Suprapubic skin (tissue), 4 donors: ENCODE results near the gene ANXA3. TPM values are rescaled to one million over a fixed set of nuclear protein-coding genes. Genes with fewer than 3 reads are reported as not detected.

ENCODE experiments used
- DNase-seq, 2 donors: peaks; one replicate each; pipeline ENCODE4 v3.0.0-alpha.2; 2019; ENCODE audit warnings: low spot score in 2 of 2
- H3K27ac ChIP-seq: fragments of 200-600 bp; sonication (generic); one replicate; pipeline ENCODE4 v1.5.1; 2019
- H3K27me3 ChIP-seq: fragments of 200-600 bp; sonication (generic); one replicate; pipeline ENCODE4 v1.5.1; 2019
- H3K36me3 ChIP-seq: fragments of 200-600 bp; sonication (generic); one replicate; pipeline ENCODE4 v1.5.1; 2019
- H3K4me1 ChIP-seq: fragments of 200-600 bp; sonication (generic); one replicate; pipeline ENCODE4 v1.5.1; 2019
- H3K4me3 ChIP-seq: fragments of 200-600 bp; sonication (generic); one replicate; pipeline ENCODE4 v1.5.1; 2019; ENCODE audit warnings: mild to moderate bottlenecking
- H3K9me3 ChIP-seq: fragments of 200-600 bp; sonication (generic); one replicate; pipeline ENCODE4 v1.5.1; 2019
- EP300 ChIP-seq: sonication (generic); formaldehyde crosslinking; IDR thresholded peaks from one replicate; pipeline ENCODE4 v1.6.1; 2017; ENCODE audit warnings: antibody characterized with exemption
- POLR2A ChIP-seq, 2 donors: fragments of 450-650 bp; IDR thresholded peaks; one replicate each; pipeline ENCODE4 v1.6.1; 2017; ENCODE audit warnings: antibody characterized with exemption in 2 of 2, mild to moderate bottlenecking in 2 of 2, moderate library complexity in 2 of 2
- POLR2AphosphoS5 ChIP-seq, 3 donors: sonication (generic); formaldehyde crosslinking; IDR thresholded peaks; one replicate each; pipeline ENCODE4 v1.6.1; 2017; ENCODE audit warnings: antibody characterized with exemption in 3 of 3
- WGBS: methylation state at CpG from one replicate; pipeline ENCODE4 v1.1.5; 2018; 5-methylcytosine and 5-hydroxymethylcytosine counted together
- total RNA-seq, 4 donors: library from RNA; depleted of rRNA; stranded (reverse); fragments of >200 nt; gene quantifications; one replicate each; pipeline ENCODE4 v1.1.0, GENCODE V29; 2016
- TF ChIP-seq, protein P1 (sequence below), 2 donors: fragments of 200-600 bp in 1 of 2; fragments of 450-650 bp in 1 of 2; sonication (generic) in 1 of 2; IDR thresholded peaks; one replicate each; pipeline ENCODE4 v1.5.1; 2016 to 2019; ENCODE audit warnings: antibody characterized with exemption in 2 of 2, mild to moderate bottlenecking in 1 of 2, moderate library complexity in 1 of 2

Gene ANXA3
- total RNA-seq, 4 donors from 2014 or later, result 13.8 to 36.7 (median 19.8) TPM

DNA sequence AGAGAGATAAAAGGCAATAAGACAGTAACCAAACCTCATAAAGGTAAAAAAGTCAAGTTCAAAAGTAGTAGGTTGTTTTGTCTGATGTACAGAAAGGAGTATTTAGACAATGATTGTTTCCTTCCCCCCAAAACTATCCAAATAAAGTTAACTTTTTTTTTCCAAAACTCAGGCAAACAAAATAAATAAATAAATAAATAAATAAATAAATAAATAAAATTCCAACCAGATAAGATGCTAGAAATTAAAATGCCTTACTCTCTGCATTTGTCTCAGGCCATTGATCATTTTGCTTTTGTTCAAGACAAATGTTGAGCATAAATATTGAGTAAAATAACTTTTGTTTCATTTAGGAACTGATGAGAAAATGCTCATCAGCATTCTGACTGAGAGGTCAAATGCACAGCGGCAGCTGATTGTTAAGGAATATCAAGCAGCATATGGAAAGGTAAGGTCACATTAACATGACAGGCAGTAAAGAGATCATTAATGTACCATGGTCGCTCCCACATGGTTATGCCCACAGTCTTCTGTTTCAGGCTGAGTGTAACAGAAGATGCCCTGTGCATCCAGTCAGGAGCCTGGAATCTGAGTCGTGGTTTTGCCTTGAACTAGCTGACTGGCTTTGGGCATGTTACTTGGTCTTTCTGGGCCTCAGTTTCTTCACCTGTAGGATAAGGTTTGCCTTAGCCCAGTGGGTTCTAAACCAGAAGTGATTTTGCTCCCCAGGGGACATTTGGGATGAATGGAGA lies 27.3 kb downstream of the ANXA3 start:
- Histone ChIP-seq H3K27me3 (no peaks in the 10 kb centered on the region), H3K4me1 (no peaks in the 10 kb centered on the region), H3K4me3 (no peak overlapping the region), H3K27ac (no peak overlapping the region), H3K36me3 (no peaks in the 10 kb centered on the region), H3K9me3 (no peaks in the 10 kb centered on the region)
- WGBS, result 97% methylated on average over 3 of the region's 3 CpGs
- DNase-seq, result no peak
- TF ChIP-seq POLR2A (IDR thresholded peaks at IDR 0.05) (no peak), EP300 (no peak)

DNA sequence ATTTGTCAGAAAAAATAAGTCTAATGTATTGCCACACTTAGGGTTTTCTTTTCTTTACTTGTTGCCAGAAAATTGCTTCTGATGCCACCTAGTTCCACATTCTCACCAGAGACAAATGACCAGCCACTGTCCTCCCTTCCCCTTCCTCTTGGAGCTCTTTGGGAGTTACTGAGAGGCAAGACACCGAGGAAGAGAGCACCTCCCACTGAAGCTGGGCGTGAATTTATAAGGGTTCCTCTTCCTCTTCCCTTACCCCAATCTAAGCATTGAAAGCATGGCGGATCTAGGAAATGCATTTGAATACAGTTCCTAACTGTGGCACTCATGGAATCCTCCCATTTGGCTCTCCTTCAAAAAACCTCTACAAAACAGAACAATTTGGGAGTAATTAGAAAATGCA lies 30.0 kb downstream of the ANXA3 start:
- no peaks in the 10 kb centered on the region for H3K27me3 ChIP-seq
- no peaks in the 10 kb centered on the region for H3K9me3 ChIP-seq
- no peak for DNase-seq
- H3K4me3 ChIP-seq, result no peak overlapping the region
- no peaks in the 10 kb centered on the region for H3K36me3 ChIP-seq
- no peak overlapping the region for H3K27ac ChIP-seq
- H3K4me1 ChIP-seq, result no peaks in the 10 kb centered on the region
- 80% methylated on average over 3 of the region's 3 CpGs for WGBS
- TF ChIP-seq POLR2A (IDR thresholded peaks at IDR 0.05) (no peak), POLR2AphosphoS5 (IDR thresholded peaks at IDR 0.05) (no peak), EP300 (no peak)
- TF ChIP-seq, protein P1, sequence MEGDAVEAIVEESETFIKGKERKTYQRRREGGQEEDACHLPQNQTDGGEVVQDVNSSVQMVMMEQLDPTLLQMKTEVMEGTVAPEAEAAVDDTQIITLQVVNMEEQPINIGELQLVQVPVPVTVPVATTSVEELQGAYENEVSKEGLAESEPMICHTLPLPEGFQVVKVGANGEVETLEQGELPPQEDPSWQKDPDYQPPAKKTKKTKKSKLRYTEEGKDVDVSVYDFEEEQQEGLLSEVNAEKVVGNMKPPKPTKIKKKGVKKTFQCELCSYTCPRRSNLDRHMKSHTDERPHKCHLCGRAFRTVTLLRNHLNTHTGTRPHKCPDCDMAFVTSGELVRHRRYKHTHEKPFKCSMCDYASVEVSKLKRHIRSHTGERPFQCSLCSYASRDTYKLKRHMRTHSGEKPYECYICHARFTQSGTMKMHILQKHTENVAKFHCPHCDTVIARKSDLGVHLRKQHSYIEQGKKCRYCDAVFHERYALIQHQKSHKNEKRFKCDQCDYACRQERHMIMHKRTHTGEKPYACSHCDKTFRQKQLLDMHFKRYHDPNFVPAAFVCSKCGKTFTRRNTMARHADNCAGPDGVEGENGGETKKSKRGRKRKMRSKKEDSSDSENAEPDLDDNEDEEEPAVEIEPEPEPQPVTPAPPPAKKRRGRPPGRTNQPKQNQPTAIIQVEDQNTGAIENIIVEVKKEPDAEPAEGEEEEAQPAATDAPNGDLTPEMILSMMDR (IDR thresholded peaks at IDR 0.05), result no peak

DNA sequence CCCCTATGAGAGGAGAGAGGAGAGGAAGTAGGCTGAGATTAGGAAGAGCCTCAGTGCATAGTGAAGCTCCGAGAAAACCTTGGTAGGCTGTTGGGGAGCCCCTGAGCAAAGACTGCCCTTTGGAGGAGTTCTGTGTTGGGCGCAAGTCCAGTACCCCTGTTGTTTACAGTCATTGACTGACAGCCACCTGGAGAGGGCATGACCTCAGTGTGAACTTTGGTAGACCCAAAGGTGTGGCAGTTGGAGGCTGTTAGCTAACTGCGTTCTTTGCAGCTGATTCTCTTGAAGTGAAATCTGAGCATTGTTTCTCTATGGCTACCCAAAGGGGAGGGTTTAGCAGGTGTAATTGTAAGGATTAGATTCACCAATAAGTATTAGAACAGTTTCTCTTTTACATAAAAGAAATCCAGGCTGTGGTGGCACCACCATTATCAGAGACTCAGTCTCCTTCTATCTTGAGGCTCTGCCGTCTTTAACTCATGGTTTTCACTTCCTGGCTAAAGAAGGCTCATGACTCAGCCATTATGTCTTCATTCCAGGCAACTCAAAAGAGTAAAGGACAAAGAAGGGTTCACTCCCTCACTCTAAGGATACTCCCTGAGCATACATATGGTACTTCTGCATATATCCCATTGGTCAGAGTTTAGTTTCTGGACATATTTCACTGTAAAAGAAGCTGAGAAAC lies 33.4 kb downstream of the ANXA3 start:
- Histone ChIP-seq H3K9me3 (no peaks in the 10 kb centered on the region), H3K27me3 (no peaks in the 10 kb centered on the region), H3K36me3 (no peaks in the 10 kb centered on the region), H3K4me1 (no peaks in the 10 kb centered on the region), H3K4me3 (no peak overlapping the region), H3K27ac (no peak overlapping the region)
- whole genome bisulfite sequencing, result 89% methylated on average over 4 of the region's 4 CpGs
- TF ChIP-seq POLR2A (IDR thresholded peaks at IDR 0.05) (no peak), EP300 (no peak), POLR2AphosphoS5 (IDR thresholded peaks at IDR 0.05) (no peak)
- TF ChIP-seq, protein P1 (IDR thresholded peaks at IDR 0.05), result no peak
- DNase-seq, result no peak

DNA sequence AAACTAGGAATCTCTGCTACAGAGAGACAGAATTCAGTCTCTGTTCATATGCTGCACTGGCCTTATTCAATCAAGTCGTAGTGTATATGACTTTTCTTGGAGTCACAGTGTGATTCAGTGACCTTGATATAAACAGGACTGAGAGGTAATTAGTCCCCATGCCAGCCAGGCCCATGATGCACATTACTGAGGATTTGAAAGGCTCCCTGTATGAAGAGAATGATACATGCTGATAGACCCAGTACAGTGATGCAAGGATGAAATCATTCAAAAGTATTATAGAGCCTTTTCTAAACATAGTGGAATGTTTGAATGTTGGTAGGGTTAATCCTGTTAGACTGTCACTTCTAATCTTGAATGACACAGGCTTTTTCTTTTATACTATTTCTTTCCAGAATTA lies 34.1 kb downstream of the ANXA3 start:
- Histone ChIP-seq H3K27ac (no peak overlapping the region), H3K9me3 (no peaks in the 10 kb centered on the region)
- TF ChIP-seq EP300 (no peak), POLR2A (IDR thresholded peaks at IDR 0.05) (no peak), POLR2AphosphoS5 (IDR thresholded peaks at IDR 0.05) (no peak)
- TF ChIP-seq, protein P1 (IDR thresholded peaks at IDR 0.05), result no peak

DNA sequence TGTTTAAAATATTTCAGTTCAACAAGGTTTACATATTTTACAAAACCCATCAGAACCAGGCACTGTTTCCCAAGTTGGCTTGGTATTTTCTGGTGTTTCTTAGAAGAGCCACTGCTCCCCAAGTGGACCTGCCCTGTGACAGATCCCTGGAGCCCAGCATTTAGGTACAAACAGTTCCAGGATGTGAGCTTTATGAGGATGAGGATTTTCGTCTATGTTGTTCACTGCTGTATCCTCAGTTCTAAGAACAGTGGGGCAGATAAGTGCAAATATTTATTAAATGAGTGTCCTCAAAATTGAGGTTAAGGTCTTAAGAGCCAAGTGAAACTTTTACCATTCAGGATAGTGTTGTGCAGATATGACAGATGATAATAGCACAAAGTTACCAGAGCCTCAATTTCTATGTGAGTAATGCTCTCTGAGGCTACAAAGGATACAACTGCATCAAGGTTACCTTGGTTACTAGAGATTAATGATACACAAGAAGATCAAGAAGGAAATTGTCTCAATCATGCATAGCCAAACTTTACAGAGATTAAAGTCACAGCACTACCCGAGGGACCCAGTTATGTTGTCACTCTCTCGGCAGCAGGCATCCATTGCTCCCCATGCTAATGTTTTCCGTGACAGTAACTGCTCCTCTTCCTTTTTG lies 37.5 kb downstream of the ANXA3 start:
- TF ChIP-seq, protein P1 (IDR thresholded peaks at IDR 0.05), result no peak
- TF ChIP-seq EP300 (no peak), POLR2AphosphoS5 (IDR thresholded peaks at IDR 0.05) (no peak), POLR2A (IDR thresholded peaks at IDR 0.05) (no peak)
- DNase-seq, result no peak
- Histone ChIP-seq H3K4me1 (no peaks in the 10 kb centered on the region), H3K4me3 (no peak overlapping the region), H3K27ac (no peak overlapping the region), H3K9me3 (no peaks in the 10 kb centered on the region), H3K27me3 (no peaks in the 10 kb centered on the region), H3K36me3 (no peaks in the 10 kb centered on the region)
- WGBS, result 61% methylated on average over 4 of the region's 4 CpGs

More for the DNA sequence above, 34.1 kb downstream of the ANXA3 start:
- Histone ChIP-seq H3K27me3 (no peaks in the 10 kb centered on the region), H3K36me3 (no peaks in the 10 kb centered on the region), H3K4me3 (no peak overlapping the region), H3K4me1 (no peaks in the 10 kb centered on the region)
- WGBS, result 0% methylated on average over 1 of the region's 1 CpG
- DNase-seq, result no peak
